NCI-H2171 (cell line): ENCODE results near the gene KCNH2.

ENCODE experiments used
- DNase-seq: peaks from one replicate; lab custom pipeline; 2025; lab: John Stamatoyannopoulos, UW

Gene KCNH2

GRCh38 chr7:150947761-150948651, 30.1 kb downstream of the KCNH2 start:
- DNase-seq = no peak

DNA sequence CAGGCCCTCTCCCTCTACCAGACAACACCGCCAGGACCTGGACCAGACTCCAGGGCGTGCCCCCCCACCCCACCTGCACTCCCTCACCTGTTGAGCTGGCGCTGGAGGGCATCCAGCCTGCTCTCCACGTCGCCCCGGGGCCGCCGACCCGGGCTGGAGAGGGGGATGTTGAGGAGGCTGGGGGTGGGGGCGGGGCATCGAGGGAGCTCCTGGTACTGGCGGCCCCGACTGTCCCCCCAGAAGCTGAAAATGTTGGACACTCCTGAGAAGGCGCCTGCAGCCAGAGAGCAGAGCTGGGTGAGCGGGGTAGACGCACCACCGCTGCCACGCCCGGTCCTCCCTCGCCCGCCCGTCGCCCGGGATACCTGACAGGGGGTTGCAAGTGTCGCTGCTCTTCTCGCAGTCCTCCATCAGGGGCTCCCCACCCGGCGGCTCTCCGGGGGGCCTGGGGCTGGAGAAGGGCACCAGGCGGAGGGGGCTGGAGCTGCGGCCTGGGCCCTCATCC, 30.8 kb downstream of the KCNH2 start:
- no peak for DNase-seq

DNA sequence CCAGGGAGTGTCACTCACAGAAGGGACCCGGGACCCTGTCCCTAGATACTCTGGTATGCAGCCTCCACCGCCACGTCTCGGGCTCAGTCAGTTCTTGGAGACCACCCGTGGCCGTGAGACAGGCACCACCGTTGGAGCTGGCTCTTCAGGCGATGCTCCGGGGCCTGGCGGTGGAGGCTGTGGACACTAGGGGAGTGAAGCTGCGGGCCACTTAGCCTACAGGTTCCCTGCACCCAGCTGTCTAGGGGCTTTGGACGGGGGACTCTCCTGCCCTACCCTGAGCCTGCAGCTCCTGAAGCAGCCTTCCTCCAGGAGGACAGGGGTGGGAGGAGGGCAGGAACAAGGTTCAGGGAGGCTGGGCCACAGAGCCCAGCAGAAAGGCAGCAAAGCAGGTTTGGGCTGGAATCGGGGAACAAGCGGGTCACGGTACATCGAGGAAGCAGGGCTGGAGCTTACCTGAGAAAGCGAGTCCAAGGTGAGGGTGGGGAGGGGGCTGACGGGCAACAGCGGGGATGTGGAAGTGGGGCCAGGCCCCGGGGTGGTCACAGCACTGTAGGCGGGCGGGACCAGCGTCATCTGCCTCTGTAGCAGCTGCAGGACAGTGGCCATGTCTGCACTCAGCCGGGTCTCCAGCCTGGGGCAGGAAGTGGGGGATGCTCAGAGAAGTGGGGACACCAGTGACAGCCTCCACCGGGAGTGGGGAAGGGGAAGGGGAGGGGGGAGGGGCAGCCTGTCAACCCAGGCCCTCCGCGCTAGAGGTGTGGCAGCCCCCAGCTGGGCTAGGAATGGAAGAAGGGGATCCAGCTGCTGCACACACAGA, 31.5 kb downstream of the KCNH2 start:
- no peak for DNase-seq

GRCh38 chr7:150945853-150946420, 32.2 kb downstream of the KCNH2 start:
- DNase-seq = no peak

- DNase-seq = no peak
Observed at GRCh38 chr7:150945171-150945852, 32.8 kb downstream of the KCNH2 start.

DNA sequence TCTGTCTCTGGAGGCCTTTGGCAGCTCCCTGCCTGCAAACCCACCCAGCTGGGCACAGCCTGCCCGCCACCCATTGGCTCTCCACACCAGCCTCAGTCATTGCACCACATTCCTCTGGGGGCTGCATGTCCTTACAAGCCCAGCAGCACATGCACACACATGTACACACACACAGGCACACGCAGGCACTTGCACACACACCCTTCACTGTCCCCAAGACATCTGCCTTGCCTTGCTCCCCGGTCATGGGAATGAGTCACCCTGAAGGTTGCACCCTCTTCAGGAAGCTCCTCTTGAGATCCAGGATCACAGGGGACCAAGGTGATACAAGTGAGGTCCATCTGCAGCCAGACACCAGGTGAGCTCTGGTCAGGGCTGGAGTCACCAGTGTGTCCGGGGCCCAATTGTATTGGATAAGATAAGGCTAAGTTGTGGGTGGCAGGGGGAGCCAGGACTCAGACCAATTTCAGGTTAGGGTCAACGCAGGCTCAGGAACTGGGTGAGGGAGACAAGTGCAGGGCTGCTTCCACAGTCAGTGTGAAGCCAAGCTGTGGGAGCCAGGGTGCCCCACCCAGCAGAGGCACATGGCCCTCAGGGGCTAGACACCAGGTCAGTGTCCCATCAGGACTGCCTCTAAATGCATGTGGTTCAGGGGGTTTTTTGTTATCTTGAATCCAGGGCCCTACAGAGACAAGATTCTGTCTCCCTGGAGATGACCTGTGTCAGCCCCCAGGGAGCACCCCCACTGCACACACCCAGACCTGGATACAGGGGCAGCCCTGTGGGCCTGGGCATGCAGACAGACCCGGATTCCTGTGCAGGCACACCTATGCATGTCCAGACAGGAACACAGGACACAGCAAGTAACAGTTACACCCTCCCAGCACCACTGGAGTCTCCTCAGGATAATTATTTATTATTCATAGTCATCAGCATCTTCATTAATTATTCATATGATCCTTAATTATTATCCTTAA, 33.8 kb downstream of the KCNH2 start:
- DNase-seq = no peak

DNA sequence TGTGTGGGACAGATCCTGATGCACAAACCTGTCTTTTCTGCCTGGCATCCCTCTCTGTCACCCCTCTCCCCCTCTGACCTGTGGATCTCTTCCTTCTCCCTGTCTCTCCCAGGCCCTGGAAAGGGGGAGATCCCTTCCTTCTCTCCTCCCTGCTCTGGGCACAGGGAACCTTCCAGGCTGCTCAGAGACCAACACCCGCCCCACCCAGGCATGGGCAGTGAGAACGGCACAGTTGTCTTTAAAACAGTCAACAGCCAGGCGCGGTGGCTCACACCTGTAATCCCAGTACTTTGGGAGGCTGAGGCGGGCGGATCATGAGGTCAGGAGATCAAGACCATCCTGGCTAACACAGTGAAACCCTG, 34.7 kb downstream of the KCNH2 start:
- DNase-seq = no peak

DNA sequence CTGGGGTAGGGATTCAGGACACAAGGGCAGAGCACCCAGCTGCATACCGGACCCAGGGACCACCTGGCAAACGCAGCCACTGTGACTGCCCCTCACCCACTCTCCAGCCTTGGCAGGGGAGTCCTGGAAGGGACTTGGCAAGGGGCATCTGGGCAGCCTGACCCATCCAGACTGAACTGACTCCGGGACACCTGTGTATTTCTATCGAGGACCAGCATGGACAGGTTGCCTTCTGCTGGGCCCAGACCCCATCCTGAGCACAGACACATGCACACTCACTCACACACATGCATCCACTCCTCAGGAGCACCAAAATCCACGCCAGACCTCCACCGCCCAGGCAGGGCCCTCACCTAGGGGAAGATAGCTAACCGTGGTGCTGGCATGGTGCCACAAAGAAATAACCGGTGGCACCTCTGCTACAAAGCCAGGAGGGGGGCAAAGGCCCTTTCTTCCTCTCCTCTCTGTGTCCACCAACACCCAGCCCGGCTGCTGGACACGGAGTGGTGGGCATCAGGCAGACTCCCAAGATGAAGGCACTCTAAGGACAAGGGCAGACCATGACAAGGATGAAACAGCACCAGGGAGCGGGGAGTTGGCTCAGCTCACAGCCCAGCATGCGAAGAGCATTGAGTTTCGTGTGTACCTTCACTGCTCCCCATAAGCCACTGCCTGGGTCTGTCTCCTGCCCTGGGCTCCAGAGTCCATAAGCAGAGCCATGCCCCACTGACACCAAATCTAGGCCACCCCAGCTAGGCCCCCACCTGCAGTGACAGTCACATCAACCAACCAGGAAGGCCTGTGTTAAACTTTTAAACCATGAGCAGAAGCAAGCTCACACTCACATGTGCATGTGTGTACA, 35.3 kb downstream of the KCNH2 start:
- no peak for DNase-seq

DNA sequence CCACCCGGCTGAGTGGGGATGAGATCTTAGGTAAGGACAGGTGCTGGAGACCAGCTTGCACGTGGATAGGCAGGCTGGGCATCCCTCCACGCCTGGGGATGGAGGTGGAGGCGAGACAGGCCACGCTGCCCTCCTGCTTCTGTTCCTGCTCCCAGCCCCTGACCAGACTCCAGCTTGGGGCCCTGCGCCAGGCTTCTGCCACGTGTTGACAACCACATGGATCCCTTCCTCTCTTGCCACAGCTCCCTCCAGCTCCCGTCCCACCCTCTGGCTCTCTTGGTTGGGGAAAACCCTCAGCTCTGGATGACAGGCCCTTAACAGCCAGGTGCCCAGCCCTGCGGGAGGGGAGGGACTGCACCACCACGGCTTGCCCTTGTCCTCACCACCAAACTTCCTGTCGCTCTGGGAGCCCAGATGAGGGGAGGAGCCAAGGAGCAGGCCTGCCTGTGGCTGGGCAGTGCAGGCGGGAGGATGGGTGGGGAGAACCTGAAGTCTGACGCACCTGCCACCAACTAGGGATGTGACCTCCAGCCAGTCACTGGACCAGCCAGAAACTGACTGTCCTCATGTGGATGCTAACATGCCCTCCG, 36.0 kb downstream of the KCNH2 start:
- no peak for DNase-seq

DNA sequence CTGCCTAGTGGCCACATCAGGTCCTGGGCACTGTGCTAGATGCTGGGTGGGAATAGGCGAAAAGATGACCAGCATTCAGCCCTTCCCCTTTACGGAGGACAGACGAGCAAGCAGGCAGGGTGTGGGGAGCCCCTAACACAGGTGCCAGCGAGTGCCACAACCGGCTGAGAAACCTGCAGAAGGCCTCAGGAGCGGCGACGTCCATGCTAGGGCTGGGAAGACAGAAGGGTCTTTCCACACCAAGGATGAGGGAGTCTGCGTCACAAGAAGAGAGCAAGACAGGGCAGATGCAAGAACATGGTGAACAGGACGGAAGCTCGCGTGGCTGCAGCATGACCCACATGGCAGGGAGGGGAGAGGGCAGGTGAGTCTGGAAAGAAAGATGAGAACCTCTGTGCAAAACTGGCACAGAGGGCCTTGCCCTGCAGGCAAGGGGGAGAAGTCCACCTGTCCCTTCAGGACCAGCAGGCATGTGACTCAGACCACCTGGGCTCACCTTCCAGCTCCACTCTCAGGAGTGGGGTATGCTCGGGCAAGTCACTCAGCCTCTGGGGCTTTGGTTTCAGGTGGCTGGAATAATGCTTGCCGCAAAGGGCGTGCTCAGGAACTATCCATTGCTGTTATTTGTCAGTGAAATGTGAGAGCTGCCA, 36.6 kb downstream of the KCNH2 start:
- DNase-seq = no peak

GRCh38 chr7:150940431-150941102, 37.6 kb downstream of the KCNH2 start:
- DNase-seq = peak; percentile 16

DNA sequence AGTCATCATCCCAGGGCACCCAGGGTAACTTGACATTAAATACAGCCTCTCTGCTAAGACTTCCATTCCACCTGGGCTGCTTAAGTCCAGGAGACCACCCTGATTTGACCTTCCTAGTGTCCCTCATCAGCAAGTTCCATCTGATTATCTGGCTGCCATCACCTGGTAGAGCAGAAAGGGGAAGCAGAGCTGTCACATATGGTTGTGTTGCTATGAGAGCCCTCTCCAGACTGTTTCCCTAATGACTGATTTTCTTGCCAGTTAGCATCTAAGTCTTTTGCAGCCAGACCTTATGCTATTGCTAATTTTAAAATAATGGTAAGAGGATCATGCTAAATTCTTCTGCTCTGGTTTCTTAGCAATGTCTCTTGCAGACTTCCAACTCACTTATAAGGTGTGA, 38.7 kb downstream of the KCNH2 start:
- no peak for DNase-seq

- no peak for DNase-seq
Observed at GRCh38 chr7:150939052-150939451, 39.1 kb downstream of the KCNH2 start.

DNA sequence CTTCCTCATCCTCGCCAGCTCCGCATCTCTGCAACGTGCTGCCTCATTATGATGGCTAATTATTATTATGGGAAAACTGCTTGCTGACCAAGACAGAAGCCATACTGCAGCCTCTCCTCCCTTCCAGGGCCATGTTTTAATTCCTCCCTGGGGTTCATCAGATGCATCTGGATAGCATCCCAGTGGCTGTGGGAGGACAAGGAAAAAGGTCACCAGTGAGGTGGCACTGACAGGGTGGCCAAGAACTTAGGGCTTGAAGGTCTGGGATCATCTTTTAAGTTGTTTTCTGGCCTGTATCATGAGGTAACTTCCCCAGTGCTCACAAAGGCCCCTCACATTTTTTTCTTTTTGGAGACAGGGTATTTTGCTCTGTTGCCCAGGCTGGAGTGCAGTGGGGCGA, 39.6 kb downstream of the KCNH2 start:
- DNase-seq = no peak

DNA sequence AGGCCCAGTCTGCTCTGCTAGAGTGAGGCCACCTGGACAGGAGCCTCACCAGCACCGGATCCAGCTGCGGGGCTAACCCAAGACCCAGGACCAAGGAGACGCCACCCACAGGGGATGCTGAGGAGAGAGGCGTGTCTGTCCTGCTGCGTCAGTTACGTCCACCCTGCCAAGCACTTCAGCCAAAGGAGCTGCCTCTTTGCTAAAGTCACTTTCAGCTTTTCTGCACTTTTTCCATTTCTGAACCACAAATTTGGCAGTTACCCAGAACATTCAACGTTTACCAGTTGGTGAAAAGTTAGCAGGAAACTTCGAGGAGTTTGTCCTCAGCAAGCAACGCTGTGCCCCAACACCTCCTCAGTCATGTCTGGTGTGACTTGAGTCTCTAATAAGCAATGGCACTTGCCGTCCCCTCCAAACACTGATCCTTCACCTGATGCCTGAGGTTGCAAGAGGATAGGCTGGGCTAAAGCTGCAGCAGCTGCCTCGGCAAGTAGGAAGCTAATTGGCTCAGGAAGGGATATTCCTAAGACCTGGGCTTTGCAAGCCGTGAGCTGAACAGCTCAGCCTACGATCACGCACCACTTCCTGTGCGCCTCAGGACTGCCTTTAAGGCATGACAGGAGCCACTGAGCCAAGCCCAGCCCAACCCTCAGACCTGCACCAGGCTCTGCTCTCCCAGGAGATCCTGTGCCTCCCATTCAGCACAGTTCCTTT, 40.1 kb downstream of the KCNH2 start:
- no peak for DNase-seq

DNA sequence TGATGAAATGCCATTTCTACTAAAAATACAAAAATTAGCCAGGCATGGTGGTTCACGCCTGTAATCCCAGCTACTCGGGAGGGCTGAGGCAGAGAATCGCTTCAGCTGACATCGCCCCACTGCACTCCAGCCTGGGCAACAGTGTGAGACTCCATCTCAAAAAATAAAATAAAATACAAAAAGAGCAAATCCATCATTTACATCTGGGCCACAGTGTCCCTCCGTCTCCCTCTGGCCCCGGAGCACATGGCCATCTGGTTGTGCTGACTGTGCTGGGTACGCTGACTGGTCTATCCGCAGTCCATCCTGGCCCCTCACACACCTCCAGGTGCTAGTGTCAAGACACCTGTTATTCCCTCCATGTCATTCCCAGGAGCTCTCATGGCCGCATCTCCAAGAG, 42.1 kb downstream of the KCNH2 start:
- DNase-seq = no peak

- no peak for DNase-seq
Observed at GRCh38 chr7:150935149-150935548, 43.0 kb downstream of the KCNH2 start.
